ENCODE results near the gene PASD1. TPM values are rescaled to one million over a fixed set of nuclear protein-coding genes. Genes with fewer than 3 reads are reported as not detected.
"Not testable (repeated sequence)": the region's sequence is repeated elsewhere in the genome, so short reads cannot be mapped to it uniquely, and the experiment has no call there.

PASD1 gene
- polyA plus RNA-seq (2013, experiment 1 of 2; ENCODE audit: insufficient read length), result not detected
- not detected for polyA plus RNA-seq (2013, experiment 2 of 2; ENCODE audit: insufficient read length)

GRCh38 chrX:151563449-151563848 is at the start of gene PASD1:
TSS of gene PASD1 (plus strand) at chrX:151563675. CDS start at chrX:151601554, 37,879 bp downstream.
- DNase-seq, result no peak

- no peak for DNase-seq
These were observed 48.2 kb upstream of the PASD1 start for GRCh38 chrX:151515237-151515636.

GRCh38 chrX:151516538-151517187 is 46.8 kb upstream of the PASD1 start:
- DNase-seq, result no peak

GRCh38 chrX:151517421-151517820 is 46.1 kb upstream of the PASD1 start:
- no peak for DNase-seq

DNA sequence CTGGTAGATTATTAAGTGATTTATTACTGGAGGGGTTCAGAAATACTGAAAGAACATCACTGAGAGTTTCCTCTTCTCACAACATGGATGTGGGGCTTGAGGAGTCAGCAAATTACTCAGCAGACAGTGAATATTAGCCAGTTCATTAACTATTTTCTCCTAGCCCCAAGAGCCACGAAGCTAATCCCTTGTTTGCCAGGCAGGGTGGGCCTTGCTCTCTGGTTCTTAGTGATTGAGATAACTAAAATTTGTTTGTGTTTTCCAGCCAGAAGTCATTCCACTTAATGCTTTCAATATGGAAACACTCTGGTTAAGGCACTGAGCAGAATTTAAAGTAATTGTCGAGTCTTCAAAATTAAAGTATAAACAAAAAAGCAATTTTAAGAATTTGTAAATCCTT is 40.1 kb upstream of the PASD1 start:
- DNase-seq, result no peak

- no peak for DNase-seq
These were observed 26.9 kb upstream of the PASD1 start for GRCh38 chrX:151536571-151536970.

GRCh38 chrX:151537572-151537971 is 25.9 kb upstream of the PASD1 start:
- DNase-seq, result no peak

- no peak for DNase-seq
These were observed 25.0 kb upstream of the PASD1 start for GRCh38 chrX:151538190-151539122.

DNA sequence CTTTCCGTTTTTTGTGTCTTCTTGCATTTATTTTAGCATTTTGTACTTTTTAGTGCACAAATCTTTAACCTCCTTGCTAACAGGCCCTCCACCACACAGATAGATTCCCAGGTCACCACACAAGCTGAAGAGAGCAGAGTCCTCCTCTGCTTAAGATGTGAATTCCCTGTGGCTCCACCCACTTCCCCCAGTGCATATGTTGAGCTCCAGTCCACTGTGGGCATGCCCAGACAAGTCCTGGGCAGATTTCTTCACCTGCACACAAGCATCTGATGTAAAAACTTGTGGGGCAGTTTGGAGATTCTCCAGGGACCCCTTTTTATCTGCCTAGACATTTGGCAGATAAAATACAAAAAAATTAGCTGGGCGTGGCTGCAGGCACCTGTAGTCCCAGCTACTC is 19.8 kb upstream of the PASD1 start:
- no peak for DNase-seq

DNA sequence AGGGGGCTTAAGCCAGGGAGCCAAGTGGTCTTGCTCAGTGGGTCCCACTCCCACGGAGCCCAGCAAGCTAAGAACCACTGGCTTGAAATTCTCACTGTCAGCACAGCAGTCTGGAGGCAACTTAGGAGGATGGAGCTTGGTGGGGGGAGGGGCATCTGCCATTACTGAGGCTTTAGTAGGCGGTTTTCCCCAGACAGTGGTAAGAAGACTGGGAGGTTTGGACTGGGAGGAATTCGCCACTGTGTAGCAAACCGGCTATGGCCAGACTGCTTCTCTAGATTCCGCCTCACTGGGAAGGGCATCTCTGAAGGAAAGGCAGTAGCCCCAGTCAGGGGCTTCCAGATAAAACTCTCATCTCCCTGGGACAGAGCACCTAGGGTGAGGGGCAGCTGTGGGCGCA is 17.2 kb upstream of the PASD1 start:
- not testable (repeated sequence) for DNase-seq

DNA sequence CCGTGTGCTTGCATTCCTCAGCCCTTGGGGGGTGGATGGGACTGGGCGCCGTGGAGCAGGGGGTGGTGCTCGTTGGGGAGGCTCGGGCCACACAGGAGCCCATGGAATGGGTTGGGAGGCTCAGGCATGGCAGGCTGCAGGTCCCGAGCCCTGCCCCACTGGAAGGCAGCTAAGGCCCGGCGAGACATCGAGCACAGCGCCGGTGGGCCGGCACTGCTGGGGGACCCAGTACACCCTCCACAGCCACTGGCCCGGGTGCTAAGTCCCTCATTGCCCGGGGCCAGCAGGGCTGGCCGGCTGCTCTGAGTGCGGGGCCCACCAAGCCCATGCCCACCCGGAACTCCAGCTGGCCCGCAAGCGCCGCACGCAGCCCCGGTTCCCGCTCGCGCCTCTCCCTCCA is 12.3 kb upstream of the PASD1 start:
- DNase-seq, result not testable (repeated sequence)

- DNase-seq, result no peak
These were observed 10.7 kb upstream of the PASD1 start for GRCh38 chrX:151552743-151553142.

DNA sequence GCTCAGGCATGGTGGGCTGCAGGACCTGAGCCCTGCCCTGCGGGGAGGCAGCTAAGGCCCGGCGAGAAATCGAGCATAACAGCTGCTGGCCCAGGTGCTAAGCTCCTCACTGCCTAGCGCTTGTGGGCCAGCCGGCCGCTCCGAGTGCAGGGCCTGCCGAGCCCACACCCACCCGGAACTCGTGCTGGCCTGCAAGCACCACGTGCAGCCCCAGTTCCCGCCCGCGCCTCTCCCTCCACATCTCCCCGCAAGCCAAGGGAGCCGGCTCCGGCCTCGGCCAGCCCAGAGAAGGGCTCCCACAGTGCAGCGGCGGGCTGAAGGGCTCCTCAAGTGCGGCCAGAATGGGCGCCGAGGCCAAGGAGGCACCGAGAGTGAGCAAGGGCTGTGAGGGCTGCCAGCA is 8.2 kb upstream of the PASD1 start:
- DNase-seq, result not testable (repeated sequence)

- not testable (repeated sequence) for DNase-seq
These were observed 990 bp upstream of the PASD1 start for GRCh38 chrX:151562485-151562884.

GRCh38 chrX:151563003-151563402 is 472 bp upstream of the PASD1 start:
- not testable (repeated sequence) for DNase-seq

DNA sequence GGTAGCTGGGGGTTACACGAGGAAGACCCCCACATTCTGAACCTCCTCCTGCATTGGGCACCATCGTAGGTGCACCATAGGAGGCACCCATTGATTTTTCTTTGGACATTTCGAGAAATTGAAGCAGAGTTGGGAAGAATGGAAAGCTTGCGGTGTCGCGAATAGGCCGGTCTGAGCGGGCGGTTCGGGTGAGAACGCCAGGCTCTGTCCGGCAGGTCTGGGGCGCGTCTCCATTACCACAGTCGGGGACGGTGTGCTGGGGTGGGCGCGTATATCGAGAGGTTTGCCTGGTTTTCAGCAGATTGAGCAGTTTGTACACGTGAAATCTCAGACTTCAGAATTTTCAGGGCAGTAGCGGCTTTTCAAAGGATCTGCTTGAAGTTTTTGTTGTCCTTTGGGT is 560 bp downstream of the PASD1 start:
- no peak for DNase-seq

GRCh38 chrX:151566872-151567271 is 3.4 kb downstream of the PASD1 start:
- DNase-seq, result not testable (repeated sequence)

- no peak for DNase-seq
These were observed 7.1 kb downstream of the PASD1 start for GRCh38 chrX:151570561-151570960.

GRCh38 chrX:151593384-151593783 is 29.9 kb downstream of the PASD1 start:
- DNase-seq, result not testable (repeated sequence)

DNA sequence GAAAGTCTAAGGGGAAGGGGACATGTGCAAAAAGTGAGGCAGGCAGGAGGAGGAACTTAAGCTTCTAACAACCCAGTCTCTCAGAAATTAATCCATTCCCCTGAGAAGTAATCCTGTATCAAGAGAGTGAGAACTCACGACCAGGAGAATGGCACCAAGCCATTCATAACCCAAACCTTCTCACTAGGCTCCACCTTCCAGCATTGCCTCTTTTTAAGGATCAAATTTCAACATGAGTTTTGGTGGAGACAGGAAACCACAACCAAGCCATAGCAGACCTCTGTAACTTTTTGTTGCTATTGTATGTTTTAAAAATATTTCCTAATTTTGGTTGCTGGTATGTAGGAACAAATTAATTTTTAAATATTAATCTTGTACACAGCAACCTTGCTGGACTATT is 32.8 kb downstream of the PASD1 start:
- no peak for DNase-seq

- no peak for DNase-seq
These were observed 41.5 kb downstream of the PASD1 start for GRCh38 chrX:151604931-151605330.

- no peak for DNase-seq
These were observed 45.7 kb downstream of the PASD1 start for GRCh38 chrX:151609222-151609621.

GRCh38 chrX:151621422-151621821 is 57.9 kb downstream of the PASD1 start:
- no peak for DNase-seq

DNA sequence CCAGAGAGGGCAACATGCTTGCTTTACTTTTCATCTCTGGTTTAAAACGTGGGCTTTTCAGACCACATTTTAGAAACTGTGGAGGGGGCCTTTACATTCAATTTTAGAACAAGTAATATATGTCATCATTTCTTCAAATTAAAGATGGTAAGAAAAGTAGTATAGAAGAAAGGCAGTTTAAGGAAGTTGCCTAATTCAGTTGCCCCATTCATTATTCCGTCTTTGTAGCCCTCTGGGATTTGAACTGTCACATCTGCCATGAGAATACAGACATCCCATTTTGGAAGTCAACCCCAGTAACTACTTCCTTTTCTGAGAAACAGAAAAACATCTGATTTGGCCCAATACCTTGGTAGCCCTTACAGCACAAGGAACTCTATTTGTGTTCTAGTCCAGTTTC is 61.2 kb downstream of the PASD1 start:
- no peak for DNase-seq

All from fibroblast of skin of abdomen (primary cell).